ENCODE data around the gene PGAP2.

PGAP2 gene

GRCh38 chr11:3840004-3840869 is 31.9 kb downstream of the PGAP2 start:
- TF ChIP-seq ZFX (IDR thresholded peaks at IDR 0.05; ENCODE audit: borderline replicate concordance) (no peak), CTCF (IDR thresholded peaks at IDR 0.05) (no peak)
- H3K27ac ChIP-seq: peak overlapping the region; percentile 87

GRCh38 chr11:3840870-3841425 is 32.6 kb downstream of the PGAP2 start, which contains the start of gene RHOG:
Gene RHOG, minus strand, starts transcription at chr11:3840959. Its CDS starts 12,821 bp downstream, at chr11:3828138.
- peak within 1 kb of the TSS; percentile 87 for H3K27ac ChIP-seq
- TF ChIP-seq CTCF (IDR thresholded peaks at IDR 0.05) (no peak), ZFX (IDR thresholded peaks at IDR 0.05; ENCODE audit: borderline replicate concordance) (no peak)

GRCh38 chr11:3841426-3842350 is 33.3 kb downstream of the PGAP2 start:
- TF ChIP-seq ZFX (IDR thresholded peaks at IDR 0.05; ENCODE audit: borderline replicate concordance): no peak
- peak; percentile 97 for TF ChIP-seq CTCF (IDR thresholded peaks at IDR 0.05)
- peak overlapping the region; percentile 87 for H3K27ac ChIP-seq

- no peak overlapping the region for H3K27ac ChIP-seq
- no peak for TF ChIP-seq CTCF (IDR thresholded peaks at IDR 0.05)
- no peak for TF ChIP-seq ZFX (IDR thresholded peaks at IDR 0.05; ENCODE audit: borderline replicate concordance)
Observed at GRCh38 chr11:3843326-3843725, 35.0 kb downstream of the PGAP2 start.

GRCh38 chr11:3845246-3845645 is 36.9 kb downstream of the PGAP2 start:
- no peak overlapping the region for H3K27ac ChIP-seq
- no peak for TF ChIP-seq CTCF (IDR thresholded peaks at IDR 0.05)
- TF ChIP-seq ZFX (IDR thresholded peaks at IDR 0.05; ENCODE audit: borderline replicate concordance): no peak

GRCh38 chr11:3845670-3846069 is 37.3 kb downstream of the PGAP2 start:
- H3K27ac ChIP-seq: no peak overlapping the region
- TF ChIP-seq ZFX (IDR thresholded peaks at IDR 0.05; ENCODE audit: borderline replicate concordance) (no peak), CTCF (IDR thresholded peaks at IDR 0.05) (no peak)

All from 22Rv1 (cell line).